COLO668 (cell line): ENCODE measurements around the gene PARP15.
"Not testable (repeated sequence)": the region's sequence is repeated elsewhere in the genome, so short reads cannot be mapped to it uniquely, and the experiment has no call there.

Experiments used
- DNase-seq: peaks from one replicate; lab custom pipeline; 2025; ENCODE audit not compliant: unreplicated experiment; lab: John Stamatoyannopoulos, UW

Gene PARP15

GRCh38 chr3:122615303-122615702, 37.9 kb downstream of the PARP15 start:
- no peak for DNase-seq

GRCh38 chr3:122618614-122619013, 41.2 kb downstream of the PARP15 start:
- DNase-seq, result no peak

- DNase-seq, result no peak
These were observed 41.6 kb downstream of the PARP15 start for GRCh38 chr3:122619040-122619439.

- DNase-seq, result no peak
These were observed 42.9 kb downstream of the PARP15 start for GRCh38 chr3:122620399-122620798.

GRCh38 chr3:122621112-122621511, 43.7 kb downstream of the PARP15 start:
- DNase-seq, result no peak

- DNase-seq, result no peak
These were observed 45.8 kb downstream of the PARP15 start for GRCh38 chr3:122623031-122623829.

DNA sequence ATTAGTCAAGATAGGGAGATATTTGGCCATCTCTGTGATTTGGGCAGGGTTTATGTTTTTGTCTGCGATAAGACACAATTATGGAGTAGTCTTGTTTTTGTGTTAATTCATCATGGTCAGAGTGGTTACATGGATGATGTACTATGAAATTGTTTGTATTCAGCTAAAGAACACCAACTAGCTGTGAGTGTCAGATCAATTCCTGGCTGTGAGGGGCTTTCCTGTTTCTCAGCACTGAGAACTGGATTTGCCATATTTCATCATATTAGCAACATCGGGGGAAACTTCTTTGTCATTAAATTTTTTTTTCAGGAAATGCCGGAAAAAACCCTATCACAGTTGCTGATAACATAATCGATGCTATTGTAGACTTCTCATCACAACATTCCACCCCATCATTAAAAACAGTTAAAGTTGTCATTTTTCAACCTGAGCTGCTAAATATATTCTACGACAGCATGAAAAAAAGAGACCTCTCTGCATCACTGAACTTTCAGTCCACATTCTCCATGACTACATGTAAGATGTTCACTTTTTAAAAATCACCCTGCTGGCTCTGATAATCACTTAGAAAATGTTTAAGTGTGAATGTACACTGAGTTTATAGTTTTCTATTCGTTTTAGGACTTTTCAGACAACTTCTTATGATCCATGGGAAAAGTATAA, 49.2 kb downstream of the PARP15 start:
- DNase-seq, result no peak

GRCh38 chr3:122627301-122627700, 49.9 kb downstream of the PARP15 start:
- DNase-seq, result no peak

DNA sequence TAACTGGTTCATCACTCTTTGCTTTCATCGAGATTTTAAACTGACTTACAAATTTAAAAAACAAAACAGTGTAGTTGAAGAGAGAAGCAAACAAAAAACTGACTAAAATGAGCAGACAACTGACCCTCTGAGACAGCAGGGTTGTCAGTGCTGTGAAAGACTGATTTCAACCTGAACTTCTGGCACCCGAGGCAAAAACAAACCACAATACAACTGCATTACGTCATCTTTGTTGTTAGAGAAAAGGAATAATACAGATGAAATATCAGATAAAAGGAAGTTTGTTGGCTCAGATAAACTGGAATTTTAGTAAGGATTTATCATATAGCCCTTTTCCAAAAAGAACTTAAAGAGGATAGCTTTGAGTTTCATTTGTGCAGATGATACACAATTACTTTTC, 51.1 kb downstream of the PARP15 start:
- no peak for DNase-seq

DNA sequence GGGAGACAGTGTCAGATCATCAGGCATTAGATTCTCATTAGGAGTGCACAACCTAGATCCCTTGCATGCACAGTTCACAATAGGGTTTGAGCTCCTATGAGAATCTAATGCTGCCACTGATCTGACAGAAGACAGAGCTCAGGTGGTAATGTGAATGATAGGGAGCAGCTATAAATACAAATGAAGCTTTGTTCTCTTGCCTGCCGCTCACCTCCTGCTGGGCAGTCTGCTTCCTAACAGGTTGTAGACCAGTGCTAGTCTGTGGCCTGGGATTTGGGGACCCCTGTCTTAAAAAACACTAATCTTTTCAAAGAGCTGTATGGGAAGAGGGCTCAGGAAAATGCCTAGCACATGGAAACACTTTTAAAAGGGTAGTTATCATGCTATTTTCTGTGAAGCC, 52.3 kb downstream of the PARP15 start:
- DNase-seq, result no peak

- DNase-seq, result no peak
These were observed 58.3 kb downstream of the PARP15 start for GRCh38 chr3:122635789-122636188.

DNA sequence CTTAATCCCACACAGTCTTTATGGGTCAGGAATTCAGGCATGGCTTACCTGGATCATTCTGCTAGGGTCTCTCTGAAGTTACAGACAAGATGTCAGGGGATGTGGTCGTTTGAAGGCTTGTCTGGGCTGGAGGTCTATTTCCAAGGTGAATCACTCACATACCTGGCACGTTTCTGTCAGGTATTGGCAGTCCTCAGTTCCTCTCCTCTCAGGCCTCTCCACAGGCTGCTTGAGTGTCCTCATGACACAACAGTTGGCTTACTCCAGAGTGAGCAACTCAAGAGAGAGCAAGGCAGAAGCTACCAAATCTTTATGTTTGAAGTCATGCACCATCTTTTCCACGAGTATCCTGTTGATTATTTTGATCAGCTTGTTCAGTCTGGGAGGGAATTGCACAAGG, 59.2 kb downstream of the PARP15 start:
- DNase-seq, result no peak

DNA sequence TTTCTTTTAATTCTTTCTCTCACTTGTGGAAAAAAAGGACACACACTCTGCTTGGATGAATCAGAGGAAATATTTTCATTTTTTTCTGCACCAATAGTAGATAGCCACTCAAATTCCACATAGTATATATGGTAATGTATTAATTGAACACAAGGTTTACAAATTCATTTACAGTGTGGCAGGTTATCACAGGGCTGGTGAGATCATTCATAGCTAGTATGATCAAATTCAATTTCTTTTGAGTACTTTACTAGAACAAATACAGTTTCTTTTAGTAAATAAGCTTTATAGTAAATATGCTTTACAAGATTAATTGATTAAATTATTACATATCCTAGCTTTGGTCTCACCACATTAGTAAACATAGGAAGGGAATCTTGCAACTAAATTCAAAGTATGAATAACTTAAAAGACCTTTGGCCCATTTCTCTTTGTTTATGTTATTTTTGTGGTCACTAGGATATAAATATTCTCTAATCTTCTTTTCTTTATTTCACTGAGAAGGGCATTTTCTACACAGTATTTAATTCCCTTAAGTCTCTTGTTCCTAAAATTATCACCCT, 63.1 kb downstream of the PARP15 start:
- no peak for DNase-seq

DNA sequence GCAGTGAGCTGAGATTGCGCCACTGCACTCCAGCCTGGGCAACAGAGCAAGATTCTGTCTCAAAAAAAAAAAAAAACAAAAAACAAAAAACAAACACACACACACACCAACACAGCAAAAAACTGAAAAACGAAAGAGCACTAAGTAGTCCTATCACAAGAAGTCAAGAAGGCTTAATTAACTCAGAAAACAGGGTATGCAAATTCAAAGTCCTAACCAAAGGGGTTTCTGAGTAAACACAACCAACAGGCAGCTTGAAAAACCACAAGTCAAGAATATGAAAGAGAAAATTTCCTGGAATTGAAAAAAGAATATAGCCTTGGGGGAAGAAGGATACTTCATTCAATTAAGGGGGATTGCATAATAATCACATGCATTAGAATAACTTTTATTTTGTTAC, 65.5 kb downstream of the PARP15 start:
- DNase-seq, result no peak

GRCh38 chr3:122646146-122646988, 68.9 kb downstream of the PARP15 start:
- DNase-seq, result no peak

- DNase-seq, result not testable (repeated sequence)
These were observed 73.9 kb downstream of the PARP15 start for GRCh38 chr3:122651233-122651907.

DNA sequence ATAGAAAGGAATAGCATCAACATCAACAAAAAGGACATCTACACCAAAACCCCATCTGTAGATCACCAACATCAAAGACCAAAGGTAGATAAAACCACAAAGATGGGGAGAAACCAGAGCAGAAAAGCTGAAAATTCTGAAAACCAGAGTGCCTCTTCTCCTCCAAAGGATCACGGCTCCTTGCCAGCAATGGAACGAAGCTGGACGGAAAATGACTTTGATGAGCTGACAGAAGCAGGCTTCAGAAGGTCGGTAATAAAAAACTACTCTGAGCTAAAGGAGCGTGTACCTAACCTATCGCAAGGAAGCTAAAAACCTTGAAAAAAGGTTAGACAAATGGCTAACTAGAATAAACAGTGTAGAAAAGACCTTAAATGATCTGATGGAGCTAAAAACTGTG, 74.5 kb downstream of the PARP15 start:
- not testable (repeated sequence) for DNase-seq

GRCh38 chr3:122658336-122658735, 80.9 kb downstream of the PARP15 start:
- DNase-seq, result not testable (repeated sequence)

DNA sequence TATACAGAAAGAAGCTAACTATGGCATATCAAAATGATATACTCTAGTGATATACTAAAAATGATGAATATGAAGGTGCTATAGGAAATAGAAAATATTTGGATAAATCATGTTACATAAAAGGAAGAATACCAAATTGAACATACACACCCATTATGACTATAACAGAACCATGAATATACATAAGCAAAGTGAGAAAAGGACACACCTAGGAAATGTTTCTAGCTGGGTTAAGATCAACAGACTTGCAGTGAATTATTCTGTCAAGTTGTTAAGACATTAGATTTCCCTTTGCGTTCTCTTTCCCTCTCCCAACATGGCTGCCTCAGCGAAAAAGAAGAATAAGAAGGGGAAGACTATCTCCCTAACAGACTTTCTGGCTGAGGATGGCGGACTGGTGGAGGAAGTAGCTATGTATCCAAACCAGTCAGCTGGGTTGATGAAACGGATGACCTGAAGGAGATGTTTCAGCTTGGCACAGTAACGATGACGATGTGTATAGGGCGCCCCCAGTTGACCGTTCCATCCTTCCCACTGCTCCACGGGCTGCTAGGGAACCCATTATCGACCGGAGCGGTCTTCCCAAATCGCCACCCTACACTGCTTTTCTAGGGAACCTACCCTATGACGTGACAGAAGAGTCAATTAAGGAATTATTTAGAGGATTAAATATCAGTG, 83.0 kb downstream of the PARP15 start:
- no peak for DNase-seq

DNA sequence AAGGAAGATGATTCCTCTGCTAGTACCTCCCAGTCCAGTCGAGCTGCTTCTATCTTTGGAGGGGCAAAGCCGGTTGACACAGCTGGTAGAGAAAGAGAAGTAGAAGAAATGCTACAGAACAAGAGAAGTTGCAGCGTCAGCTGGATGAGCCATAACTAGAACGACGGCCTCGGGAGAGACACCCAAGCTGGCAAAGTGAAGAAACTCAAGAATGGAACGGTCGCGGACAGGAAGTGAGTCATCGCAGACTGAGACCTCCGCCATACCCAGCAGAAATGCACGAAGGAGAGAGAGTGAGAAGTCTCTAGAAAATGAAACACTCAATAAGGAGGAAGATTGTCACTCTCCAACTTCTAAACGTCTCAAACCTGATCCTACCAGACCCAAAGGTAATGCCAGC, 84.2 kb downstream of the PARP15 start:
- no peak for DNase-seq
